Ascending aorta (tissue), 2 donors: Measurements from ENCODE around the gene ERO1A. TPM values are rescaled to one million over a fixed set of nuclear protein-coding genes. Genes with fewer than 3 reads are reported as not detected.

Experiments
- DNase-seq, 2 donors: peaks; one replicate each; pipeline ENCODE4 v3.0.0-alpha.2; 2019; ENCODE audit warnings: low spot score in 2 of 2
- H3K27ac ChIP-seq, 2 donors: fragments of 200-600 bp; sonication (generic); one replicate each; pipeline ENCODE4 v1.5.1; 2016 to 2017; ENCODE audit warnings: mild to moderate bottlenecking in 1 of 2
- H3K27me3 ChIP-seq: fragments of 200-600 bp; sonication (generic); one replicate; pipeline ENCODE4 v1.5.1; 2017
- H3K36me3 ChIP-seq, 2 donors: fragments of 200-600 bp; sonication (generic); one replicate each; pipeline ENCODE4 v1.5.1; 2016
- H3K4me1 ChIP-seq, 2 donors: fragments of 200-600 bp; sonication (generic); one replicate each; pipeline ENCODE4 v1.5.1; 2016 to 2017; ENCODE audit warnings: mild to moderate bottlenecking in 1 of 2
- H3K4me3 ChIP-seq, 2 donors: fragments of 200-600 bp; sonication (generic); one replicate each; pipeline ENCODE4 v1.5.1; 2016 to 2017; ENCODE audit warnings: mild to moderate bottlenecking in 1 of 2
- H3K9me3 ChIP-seq, 2 donors: fragments of 200-600 bp; sonication (generic); one replicate each; pipeline ENCODE4 v1.5.1; 2016
- CTCF ChIP-seq, 3 experiments: fragments of 200-600 bp in 2 of 3; fragments of 450-650 bp in 1 of 3; sonication (generic) in 2 of 3; IDR thresholded peaks; one replicate each; pipeline ENCODE4 v1.5.1; 2016 to 2019; ENCODE audit warnings: antibody characterized with exemption in 3 of 3, mild to moderate bottlenecking in 1 of 3, moderate library complexity in 1 of 3
- intact Hi-C: fragments of 100-400 bp; cut with DNase I; formaldehyde crosslinking; loops from one replicate; pipeline ENCODE4 v1.15.1; 2023
- total RNA-seq: library from RNA; depleted of rRNA; stranded (reverse); fragments of >200 nt; gene quantifications from one replicate; pipeline ENCODE4 v1.1.0, GENCODE V29; 2016

The ERO1A gene
- total RNA-seq: 25.9 TPM

GRCh38 chr14:52695481-52696091 is at the start of gene ERO1A:
Gene ERO1A (minus strand): TSS chr14:52695558. CDS start chr14:52695481, 77 bp downstream.
- Histone ChIP-seq H3K4me3 (peak within 1 kb of the TSS; percentile 96 to 98), H3K27me3 (no peaks in the 10 kb centered on the region), H3K9me3 (no peaks in the 10 kb centered on the region), H3K36me3 (no peaks in the 10 kb centered on the region), H3K4me1 (peaks cover 3 to 4% of the 10 kb centered on the region in 2 donors), H3K27ac (peak within 1 kb of the TSS; percentile 97 to 99)
- no peak for TF ChIP-seq CTCF (IDR thresholded peaks at IDR 0.05)
- intact Hi-C loops: loop anchor here (1.0 to 10.0 kb wide), 5 partner anchors 12 to 1259 kb away; partner anchors contain the start of genes BMP4, FERMT2, GNPNAT1 and PSMC6
- DNase-seq: peak; percentile 44 to 91

- DNase-seq: no peak
- no peak for TF ChIP-seq CTCF (IDR thresholded peaks at IDR 0.05)
- Histone ChIP-seq H3K4me1 (peaks cover 0 to 6% of the 10 kb centered on the region in 2 donors), H3K27me3 (no peaks in the 10 kb centered on the region), H3K9me3 (no peaks in the 10 kb centered on the region), H3K36me3 (peaks cover 8% of the 10 kb centered on the region in 2 donors), H3K4me3 (no peak overlapping the region), H3K27ac (peak overlapping the region; percentile 23 to 36)
- intact Hi-C loops: no loop called here
Measured at GRCh38 chr14:52741865-52742264, 46.5 kb upstream of the ERO1A start.

- Histone ChIP-seq H3K27me3 (no peaks in the 10 kb centered on the region), H3K4me1 (peaks cover 0 to 6% of the 10 kb centered on the region in 2 donors)
- DNase-seq: no peak
Measured at GRCh38 chr14:52740751-52741150, 45.4 kb upstream of the ERO1A start.

GRCh38 chr14:52738409-52738808 is 43.1 kb upstream of the ERO1A start:
- peaks cover 0 to 1% of the 10 kb centered on the region in 2 donors for H3K4me1 ChIP-seq
- intact Hi-C loops: no loop called here
- H3K27ac ChIP-seq: no peak overlapping the region
- H3K4me3 ChIP-seq: no peak overlapping the region
- DNase-seq: no peak
- H3K9me3 ChIP-seq: no peaks in the 10 kb centered on the region
- no peaks in the 10 kb centered on the region for H3K36me3 ChIP-seq
- H3K27me3 ChIP-seq: no peaks in the 10 kb centered on the region
- TF ChIP-seq CTCF (IDR thresholded peaks at IDR 0.05): no peak

More at GRCh38 chr14:52740751-52741150, 45.4 kb upstream of the ERO1A start:
- H3K36me3 ChIP-seq: peaks cover 3 to 5% of the 10 kb centered on the region in 2 donors
- intact Hi-C loops: no loop called here
- no peak overlapping the region for H3K27ac ChIP-seq
- no peak overlapping the region for H3K4me3 ChIP-seq
- TF ChIP-seq CTCF (IDR thresholded peaks at IDR 0.05): no peak
- H3K9me3 ChIP-seq: no peaks in the 10 kb centered on the region

- intact Hi-C loops: no loop called here
- H3K4me3 ChIP-seq: no peak overlapping the region
- no peaks in the 10 kb centered on the region for H3K27me3 ChIP-seq
- H3K27ac ChIP-seq: no peak overlapping the region
- peaks cover 0 to 2% of the 10 kb centered on the region in 2 donors for H3K4me1 ChIP-seq
- DNase-seq: no peak
- no peaks in the 10 kb centered on the region for H3K36me3 ChIP-seq
- H3K9me3 ChIP-seq: no peaks in the 10 kb centered on the region
- no peak for TF ChIP-seq CTCF (IDR thresholded peaks at IDR 0.05)
Measured at GRCh38 chr14:52735921-52736489, 40.6 kb upstream of the ERO1A start.
